Measurements from ENCODE around the gene NDUFAF4. TPM values are rescaled to one million over a fixed set of nuclear protein-coding genes. Genes with fewer than 3 reads are reported as not detected.

The NDUFAF4 gene
- total and polyA plus RNA-seq, 2 donors (not counting 3 experiments of a cell fraction or from before 2014, with no cell fraction given) = 8.8 to 44.6 TPM

GRCh38 chr6:96947055-96947454, 49.4 kb upstream of the NDUFAF4 start:
- Histone ChIP-seq H4K20me1 (replicated peaks; ENCODE audit: control insufficient read depth, extremely low read depth, insufficient read depth, low read length) (no peaks in the 10 kb centered on the region), H3K79me2 (ENCODE audit: control insufficient read depth, insufficient read depth, low read length) (no peaks in the 10 kb centered on the region), H3K4me2 (ENCODE audit: insufficient read depth, low read length) (no peak overlapping the region), H3K4me3 (replicated peaks in 1 of 3; ENCODE audit: insufficient read depth in 1 of 3, low read depth in 1 of 3, low read length in 3 of 3) (no peak overlapping the region), H3K27ac (ENCODE audit: insufficient read depth, low read depth, low read length) (no peak overlapping the region), H3K27me3 (ENCODE audit: control insufficient read depth in 2 of 2, insufficient read depth in 2 of 2, low read length in 2 of 2) (peaks cover 2 to 5% of the 10 kb centered on the region in 2 experiments), H2AFZ (ENCODE audit: low read depth, low read length) (no peak overlapping the region), H3K9me1 (replicated peaks; ENCODE audit: control insufficient read depth, extremely low read depth, insufficient read depth, low read length) (no peaks in the 10 kb centered on the region), H3K4me1 (ENCODE audit: control insufficient read depth, extremely low read depth, insufficient read depth, low read length) (no peaks in the 10 kb centered on the region), H3K9me3 (replicated peaks; ENCODE audit: control insufficient read depth, insufficient read depth, low read length) (no peaks in the 10 kb centered on the region), H3K36me3 (ENCODE audit: control insufficient read depth in 2 of 2, extremely low read depth in 1 of 2, insufficient read depth in 2 of 2, low read length in 2 of 2) (no peaks in the 10 kb centered on the region), H3K9ac (replicated peaks; ENCODE audit: extremely low read depth, insufficient read depth, low read length) (no peak overlapping the region)
- FAIRE-seq (no peak), DNase-seq (ENCODE audit: low read depth, low spot score) (no peak)
- dilution Hi-C loops (cut with MboI; ENCODE audit: extremely low pct_ligation_motif_present, low sequenced_read_pairs) = no loop called here
- TF ChIP-seq FOS (IDR thresholded peaks at IDR 0.05; ENCODE audit: borderline replicate concordance, insufficient read depth, low read length) (no peak), EZH2 (IDR thresholded peaks at IDR 0.05; ENCODE audit: borderline replicate concordance, low read depth, low read length, severe bottlenecking) (no peak), POLR2AphosphoS5 (IDR thresholded peaks at IDR 0.05; ENCODE audit: insufficient read depth, low read depth, low read length) (no peak), GATA2 (IDR thresholded peaks at IDR 0.05; ENCODE audit: insufficient read depth, insufficient read length, low read depth, low read length) (no peak), JUN (IDR thresholded peaks at IDR 0.05; ENCODE audit: borderline replicate concordance, insufficient read depth, insufficient read length, low read depth) (no peak), MYC (IDR thresholded peaks at IDR 0.05; ENCODE audit: low read depth, low read length) (no peak), MAX (IDR thresholded peaks at IDR 0.05; ENCODE audit: insufficient read depth, insufficient read length) (no peak), CTCF (IDR thresholded peaks at IDR 0.05; ENCODE audit: extremely low read depth in 1 of 2, insufficient read depth in 1 of 2, low read depth in 1 of 2, low read length in 2 of 2) (no peak), POLR2A (IDR thresholded peaks at IDR 0.05; ENCODE audit: low read depth, low read length) (no peak)
- BruUV-seq (replicated peaks) = no TSS peak
- ChIA-PET CTCF (interaction anchor here (2.0 kb wide), 1 partner anchor 48 kb away, joined by 6 read pairs; no protein-coding TSS in a partner anchor), POLR2A (no interaction called here)
- intact Hi-C loops (cut with micrococcal nuclease) = no loop called here

Measured in endothelial cell of umbilical vein (primary cell).